ENCODE results near the gene BCAP31.
"Not testable (repeated sequence)": the region's sequence is repeated elsewhere in the genome, so short reads cannot be mapped to it uniquely, and the experiment has no call there.

BCAP31 gene

DNA sequence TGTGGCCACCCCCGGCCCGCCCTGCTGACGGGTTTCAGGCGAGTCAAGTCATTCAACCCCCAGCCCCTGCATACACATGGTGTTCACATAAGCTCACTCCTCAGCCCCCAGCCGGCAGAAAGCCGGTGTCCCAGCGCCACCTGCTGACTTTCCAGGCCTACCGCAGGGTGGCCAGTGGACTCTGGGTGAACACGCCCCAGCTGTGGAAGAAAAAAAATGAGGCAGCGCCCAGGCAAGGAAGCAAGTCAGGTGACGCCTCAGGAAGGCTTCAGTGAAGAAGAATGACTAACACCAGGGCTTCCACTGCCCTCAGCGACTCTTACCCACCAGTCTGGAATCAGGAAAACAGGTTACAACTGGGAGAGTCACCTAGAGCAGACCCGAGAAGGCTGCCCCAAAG lies 15.8 kb downstream of the BCAP31 start:
- peak; percentile 82 for DNase-seq

DNA sequence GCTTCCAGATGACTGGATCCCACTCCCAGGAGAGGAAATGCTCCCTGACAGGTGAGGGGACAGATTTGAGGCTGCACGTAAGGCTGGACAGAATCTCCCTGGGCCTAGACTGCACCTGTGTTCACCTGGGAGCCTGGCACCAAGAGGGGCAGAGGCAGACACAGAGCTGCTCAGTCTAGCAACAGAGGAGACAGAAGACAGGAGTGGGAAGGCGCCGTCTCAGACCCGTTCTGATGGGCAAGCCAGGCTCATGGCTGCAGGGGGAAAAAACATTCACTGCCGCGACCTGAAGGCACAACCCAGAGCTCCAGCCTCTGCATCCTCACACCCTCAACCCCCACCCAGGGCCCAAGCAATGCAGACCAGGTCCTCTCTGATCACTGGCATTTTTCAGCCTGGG lies 16.8 kb downstream of the BCAP31 start:
- no peak for DNase-seq

DNA sequence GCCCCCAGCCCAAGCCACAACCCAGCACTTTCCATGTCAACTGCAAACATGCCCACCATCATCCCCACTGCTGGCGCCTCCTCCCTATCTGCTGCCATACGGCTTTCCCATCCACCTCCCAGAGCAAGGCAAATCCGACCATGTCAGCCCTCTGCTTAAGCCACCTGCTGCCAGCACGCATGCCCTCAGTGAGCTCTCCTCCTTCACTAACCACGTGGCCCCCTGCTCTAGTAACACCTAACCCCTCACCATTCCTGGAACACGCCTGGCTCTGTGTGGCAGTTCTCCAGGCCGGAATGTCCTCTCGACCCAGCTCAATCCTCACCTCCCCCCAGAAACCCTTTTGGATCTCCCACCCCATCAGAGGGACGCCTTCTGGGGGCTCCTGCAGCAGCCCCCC lies 17.4 kb downstream of the BCAP31 start:
- DNase-seq: no peak

DNA sequence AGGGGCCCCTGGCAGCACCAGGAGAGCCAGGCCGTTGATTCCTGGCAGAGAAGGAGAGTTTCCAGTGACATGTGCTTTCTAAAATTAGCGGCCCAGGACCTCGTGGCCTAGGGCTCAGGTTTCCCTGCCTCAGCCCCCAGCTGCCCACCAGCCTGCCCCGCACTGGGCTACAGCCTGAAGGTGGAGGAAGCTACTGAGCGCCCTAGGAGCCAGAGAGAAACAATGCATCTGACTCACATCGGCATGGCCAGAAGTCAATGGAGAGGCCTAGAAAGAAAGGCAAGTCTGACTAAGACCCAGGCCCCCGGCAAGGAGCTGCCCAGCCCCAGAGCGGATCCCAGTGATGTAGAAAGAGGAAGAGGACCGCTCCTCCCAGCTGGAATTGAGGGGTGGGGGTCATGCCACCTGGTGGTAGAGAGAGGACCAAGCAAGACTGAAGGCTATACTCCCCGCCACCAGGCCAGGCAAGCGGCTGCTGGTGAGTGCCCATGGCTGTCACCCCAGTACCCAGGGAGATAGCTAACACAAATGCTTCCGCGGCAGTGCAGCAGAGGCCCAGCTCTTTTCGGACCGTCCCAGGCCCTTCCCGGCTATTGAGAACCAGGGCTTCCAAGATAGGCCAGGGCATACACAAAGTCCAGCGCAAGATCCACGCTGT lies 18.7 kb downstream of the BCAP31 start:
- not testable (repeated sequence) for DNase-seq

DNA sequence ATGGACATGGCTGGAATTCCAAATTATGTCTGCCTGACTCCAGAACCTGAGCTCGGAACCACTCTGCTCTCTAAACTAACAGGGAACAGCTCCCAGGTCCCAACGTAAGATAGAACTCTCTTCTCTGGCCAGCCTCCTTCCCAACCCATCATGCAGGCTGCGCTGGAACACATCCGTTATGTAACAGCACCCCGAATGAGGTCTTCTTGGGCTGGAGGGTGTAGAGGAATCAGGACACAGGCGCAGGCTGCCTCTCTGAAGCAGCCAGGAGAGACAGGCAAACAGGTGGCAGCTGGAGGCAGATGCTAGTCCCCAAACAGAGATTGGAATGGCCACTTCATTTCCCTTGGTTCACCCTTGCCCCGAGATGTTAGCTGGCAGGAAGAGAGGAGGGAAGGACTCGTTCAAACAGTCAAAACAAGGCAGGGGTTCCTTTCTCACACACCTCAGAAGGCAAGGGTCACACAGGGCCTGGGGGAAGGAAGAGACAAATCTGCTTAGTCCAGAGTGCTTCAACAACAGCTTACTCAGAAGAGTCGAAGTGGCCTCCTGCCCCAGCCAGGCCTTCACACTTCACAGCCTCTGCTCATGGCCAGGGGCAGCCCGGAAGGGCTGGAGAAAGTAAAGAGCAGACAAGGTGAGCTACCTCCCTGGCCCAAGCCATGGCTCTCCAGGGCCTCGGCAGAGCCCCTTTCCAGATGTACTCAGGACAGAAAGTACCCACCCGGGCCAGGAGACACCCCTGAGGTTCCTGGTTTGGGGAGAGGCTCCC lies 19.4 kb downstream of the BCAP31 start:
- not testable (repeated sequence) for DNase-seq

DNA sequence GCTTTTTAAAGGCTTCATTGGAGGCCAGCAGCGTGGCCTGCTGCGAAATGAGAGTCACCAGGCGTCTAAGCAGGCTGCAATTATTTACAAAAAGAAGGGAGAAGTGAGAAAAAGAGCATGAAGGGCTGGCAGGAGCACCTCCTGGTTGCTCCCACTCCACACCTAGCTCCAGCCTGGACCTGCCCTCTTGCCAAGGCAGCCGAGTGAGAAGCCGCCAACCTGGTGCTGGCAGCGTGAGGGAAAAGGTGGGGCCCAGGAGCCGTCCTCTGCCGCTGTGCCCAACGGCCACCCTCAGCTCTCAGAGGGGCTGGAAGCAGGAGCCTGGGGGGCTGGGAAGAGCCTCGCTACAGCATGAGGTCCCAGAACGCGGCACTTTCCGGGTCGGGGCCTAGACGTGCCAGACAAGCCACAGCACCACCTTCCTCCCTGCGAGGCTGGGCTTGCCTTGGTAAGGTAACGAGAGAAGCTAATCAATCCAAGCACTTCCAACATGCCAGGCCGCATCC lies 20.1 kb downstream of the BCAP31 start:
- DNase-seq: no peak

DNA sequence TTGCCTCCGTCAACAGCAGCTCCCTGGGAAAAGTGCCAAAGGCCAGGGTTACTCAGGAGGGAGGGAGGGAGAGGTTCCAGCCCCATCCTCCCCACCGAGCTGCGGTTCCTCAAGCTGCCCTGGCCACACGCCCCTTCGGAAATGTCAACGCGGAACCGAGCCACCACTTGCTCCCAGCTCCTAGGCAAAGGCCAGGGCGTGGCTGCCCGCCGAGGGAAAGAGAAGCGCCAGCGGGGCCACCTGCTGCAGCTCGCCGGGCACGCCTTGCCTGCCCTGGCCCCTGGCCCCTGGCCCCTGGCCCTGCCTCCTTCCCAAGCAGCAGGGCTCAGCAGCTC lies 21.2 kb downstream of the BCAP31 start:
- DNase-seq: peak; percentile 42

DNA sequence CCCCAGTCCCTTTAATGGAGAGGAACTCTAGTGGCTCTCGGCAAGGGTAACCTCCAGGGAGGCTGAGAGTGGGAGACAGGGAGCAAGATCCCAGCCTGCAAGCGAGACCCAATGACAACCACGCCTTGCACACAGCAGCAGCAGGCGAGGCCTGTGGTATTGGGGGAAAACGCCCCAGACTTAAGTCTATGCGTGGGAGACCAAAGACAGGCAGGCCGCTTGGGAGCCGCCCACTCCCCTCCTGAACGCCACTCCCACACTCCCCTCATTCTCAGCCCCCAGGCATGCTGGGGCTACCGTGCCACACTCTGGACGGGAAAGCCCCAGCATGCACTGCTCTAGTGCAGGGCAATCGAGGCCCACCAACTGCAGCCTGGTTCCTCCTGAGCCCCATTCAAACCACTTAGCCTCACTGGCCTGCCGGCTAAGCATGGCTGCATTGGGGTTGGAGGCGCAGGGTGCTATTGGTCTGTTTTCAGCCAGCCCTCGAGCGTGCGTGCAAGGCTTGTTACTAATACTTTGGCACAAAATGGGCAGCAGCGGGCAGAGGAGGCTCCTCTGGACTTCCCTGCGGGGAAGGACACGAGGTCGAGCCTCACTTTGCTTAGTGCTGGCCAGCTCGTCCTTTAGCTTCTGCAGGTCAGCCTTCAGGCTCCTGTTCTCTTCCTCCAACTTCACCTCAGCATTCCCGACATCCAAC lies 21.7 kb downstream of the BCAP31 start:
- no peak for DNase-seq

DNA sequence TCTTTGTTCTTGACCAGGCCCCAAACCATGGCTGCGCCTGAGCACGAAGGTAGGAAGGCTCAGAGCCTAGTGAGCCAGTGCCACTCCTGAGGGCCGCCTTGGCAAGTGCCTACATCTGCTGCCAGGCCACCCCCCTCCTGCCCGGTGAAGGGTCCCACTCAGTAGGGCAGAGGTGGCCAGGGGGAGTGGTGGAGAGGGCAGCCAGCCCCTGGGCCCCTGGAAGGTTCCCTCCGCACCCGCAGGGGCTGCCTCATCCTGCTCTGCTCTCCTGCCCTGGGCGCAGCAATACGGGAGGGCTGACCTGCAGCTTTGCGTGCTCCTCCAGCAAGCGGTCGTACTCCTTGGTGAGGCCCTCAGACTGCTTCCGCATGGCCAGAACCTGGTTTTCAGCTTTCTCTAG lies 22.5 kb downstream of the BCAP31 start:
- no peak for DNase-seq

DNA sequence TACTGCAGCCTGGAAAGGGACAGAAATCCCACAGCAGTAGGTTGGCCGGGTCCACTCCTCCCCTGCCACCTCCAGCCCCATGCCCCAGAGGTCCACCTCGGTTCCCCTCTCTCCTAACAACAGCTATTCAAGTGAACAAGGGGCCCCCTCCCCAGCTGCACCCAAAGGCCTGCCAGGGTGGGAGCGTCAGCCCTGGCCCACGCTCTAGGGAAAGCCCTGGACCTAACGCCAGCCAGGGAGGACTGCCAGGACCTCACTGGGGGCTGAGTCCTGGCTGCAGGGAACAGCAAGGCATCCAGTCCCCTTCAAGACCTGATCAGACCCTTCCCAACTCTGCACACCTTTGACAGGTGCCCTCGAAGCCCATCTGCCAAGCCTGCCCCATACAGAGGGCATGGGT lies 23.2 kb downstream of the BCAP31 start:
- DNase-seq: no peak

DNA sequence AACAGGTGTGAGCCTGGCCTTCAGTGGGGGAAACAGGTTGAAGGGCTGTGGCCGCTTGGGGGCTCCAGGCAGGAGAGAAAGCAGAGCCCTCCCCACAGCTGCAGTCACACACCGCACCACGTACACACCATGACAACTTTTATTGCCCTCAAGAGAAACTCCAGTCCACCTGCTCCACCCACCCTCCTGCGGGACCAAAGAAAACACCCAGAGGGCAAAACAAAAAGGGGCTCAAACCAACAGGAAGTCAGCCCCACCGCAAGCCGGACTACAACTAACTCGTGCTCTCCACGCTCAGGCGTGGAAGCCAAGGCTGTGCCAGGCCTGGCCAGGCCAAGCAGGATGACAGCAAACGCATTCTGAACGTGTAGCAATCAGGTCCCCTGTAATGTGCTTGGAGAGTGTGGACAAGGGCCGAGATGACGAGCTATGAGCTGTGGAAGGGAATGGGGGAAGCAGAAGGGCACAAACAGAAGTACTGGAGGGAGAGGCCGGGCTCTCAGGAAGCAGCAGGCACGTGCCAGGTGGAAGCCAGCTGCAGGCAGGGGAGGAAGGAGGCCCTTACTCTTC lies 23.7 kb downstream of the BCAP31 start:
- DNase-seq: no peak

DNA sequence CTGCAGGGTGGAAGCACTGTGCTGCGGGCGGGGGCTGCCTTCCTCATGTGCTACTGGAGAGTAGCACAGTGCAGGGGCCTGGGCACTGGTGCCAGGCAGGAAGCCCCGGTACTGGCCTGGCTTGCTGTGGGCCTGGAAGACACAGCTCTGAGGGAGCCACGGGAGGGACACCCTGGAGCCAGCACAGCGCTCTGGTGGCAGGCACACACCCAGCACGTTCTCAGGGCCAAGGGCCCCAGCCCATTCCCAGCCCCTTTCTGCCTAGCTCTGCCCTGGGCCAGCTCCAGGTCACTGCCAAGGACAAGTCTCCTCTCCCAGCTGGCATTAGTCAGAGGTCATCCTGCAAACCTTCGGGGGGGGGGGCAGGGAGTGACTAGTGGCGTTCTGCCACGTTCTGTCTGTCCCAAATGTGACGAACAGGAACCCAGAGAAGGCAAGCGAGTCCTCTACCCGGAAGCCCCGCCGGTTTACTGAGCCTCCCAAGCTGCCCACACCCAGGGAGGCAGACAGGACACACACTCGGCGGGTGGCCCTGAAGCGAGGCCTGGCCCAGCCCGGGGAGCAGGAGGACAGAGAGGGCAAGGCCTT lies 24.3 kb downstream of the BCAP31 start:
- not testable (repeated sequence) for DNase-seq

DNA sequence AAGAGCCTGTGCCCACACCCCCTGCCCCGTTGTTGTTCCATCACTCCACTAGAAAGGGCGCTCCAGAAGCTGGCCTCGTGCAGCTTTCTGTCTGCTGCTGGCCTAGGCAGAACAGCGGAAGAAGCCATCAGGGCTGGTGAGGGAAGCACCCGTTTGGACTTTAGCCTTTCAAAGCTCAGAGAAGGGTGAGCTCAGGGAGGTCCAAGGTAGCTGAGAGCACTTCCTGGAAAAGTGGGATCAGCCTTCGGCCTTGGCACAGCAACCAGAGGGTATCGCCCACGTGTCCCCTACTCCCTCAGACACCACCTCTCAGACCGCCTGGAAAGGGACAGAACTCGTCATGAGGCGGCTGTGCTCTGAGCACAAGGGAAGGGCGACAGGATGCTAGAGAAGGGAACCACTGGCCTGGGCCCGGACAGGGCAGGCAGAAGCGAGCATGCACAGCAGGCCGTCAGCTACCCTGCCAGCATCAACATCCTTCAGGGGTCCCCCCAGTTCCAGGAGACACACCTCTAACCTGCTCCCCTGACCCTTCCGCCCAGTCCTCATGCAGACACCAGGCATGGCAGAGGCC lies 24.9 kb downstream of the BCAP31 start:
- not testable (repeated sequence) for DNase-seq

DNA sequence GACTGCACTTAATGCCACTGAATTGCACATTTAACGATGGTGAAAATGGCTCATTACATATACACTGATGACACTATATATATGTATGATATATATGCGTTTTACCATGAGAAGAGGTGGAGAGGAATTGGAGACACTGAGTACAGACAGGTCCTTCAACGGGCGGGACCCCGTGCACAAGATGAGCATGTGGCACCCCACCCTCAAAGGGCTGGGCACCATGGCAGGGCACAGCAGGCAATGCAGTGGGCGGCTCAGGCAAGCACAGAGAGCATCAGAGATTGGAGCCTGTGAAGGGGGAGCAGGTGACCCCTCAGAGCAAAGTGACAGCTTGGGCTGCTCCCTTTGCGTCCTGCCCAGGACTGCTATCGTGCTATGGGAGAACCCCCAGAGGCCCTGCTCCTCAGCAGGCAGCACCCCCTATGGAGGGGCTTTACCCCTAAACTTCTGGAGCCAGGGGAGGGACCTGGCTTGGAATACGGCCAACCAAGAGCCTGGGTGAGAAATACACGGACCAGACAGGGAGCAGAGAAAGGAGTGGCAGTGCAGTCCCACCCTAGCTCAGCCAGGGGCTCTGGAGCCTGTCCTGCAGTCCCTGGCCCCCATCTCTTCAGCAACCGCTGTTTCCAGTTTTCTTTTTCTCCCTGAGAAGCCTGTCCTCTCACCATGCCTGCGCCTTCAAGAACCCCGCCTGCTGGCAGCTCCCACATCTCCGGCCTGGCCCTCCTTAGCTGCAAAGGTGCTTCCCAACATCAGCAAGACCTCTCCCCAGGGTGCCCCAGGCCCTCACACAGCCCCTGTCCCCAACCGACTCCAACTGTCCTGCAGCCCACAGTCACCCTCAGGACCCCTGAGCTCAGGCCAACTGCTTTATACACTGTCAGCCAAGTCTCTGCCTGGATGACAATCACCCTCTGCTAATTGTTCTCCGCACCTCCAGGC lies 26.0 kb downstream of the BCAP31 start:
- DNase-seq: no peak

DNA sequence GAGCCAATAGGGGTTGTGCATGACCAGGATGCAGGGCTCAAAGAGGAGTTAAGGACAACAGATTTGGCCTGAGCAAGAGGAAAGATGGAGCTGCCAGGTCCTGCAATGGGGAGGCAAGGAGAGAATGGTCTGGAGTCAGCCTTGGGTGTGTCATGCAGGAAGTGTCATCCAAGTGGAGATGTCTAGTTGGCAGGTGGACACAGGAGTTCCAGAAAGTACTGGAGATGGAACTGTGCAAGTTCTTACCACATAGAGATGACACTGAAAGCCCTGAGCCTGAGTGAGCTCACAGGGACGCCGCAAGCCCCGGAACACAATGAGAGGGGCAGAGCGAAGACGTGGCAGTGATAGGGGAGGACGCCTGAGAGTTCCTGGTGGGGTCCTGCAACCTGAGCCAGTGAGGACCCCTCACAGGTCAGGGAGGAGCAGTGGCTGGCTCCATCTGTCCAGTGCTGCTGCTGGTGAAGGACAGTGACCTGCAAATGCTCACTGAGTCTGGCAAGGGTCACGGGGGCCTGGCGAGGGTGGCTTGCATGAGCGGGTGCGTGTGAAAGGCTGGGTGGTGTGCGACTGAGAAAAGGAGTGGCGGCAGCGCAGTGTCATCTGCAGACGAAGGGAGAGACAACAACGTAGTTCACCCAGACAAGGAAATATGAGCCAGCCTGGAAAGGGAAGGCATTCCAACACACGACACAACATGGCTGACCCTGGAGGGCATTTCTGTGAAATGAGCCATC lies 27.0 kb downstream of the BCAP31 start:
- DNase-seq: not testable (repeated sequence)

DNA sequence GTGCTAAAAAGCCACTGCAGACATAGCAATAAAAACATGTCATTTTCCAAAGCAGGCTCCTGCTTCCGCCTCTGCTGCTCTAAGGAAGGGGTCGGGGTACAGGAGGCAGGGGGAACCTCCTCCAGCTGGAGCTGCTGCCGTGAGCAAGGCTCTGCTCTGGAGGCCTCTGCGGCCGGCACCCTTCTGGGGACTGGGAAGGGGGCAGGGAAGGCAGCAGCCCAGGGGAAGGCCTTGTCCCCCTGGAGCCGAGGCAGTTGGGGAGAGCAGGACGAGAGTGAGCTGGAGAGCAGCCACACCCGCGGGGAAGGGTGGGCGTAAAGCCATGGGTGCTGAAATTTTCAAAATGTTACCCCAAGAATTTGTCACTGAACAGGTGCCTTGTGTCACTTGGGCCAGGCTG lies 27.6 kb downstream of the BCAP31 start:
- DNase-seq: not testable (repeated sequence)

DNA sequence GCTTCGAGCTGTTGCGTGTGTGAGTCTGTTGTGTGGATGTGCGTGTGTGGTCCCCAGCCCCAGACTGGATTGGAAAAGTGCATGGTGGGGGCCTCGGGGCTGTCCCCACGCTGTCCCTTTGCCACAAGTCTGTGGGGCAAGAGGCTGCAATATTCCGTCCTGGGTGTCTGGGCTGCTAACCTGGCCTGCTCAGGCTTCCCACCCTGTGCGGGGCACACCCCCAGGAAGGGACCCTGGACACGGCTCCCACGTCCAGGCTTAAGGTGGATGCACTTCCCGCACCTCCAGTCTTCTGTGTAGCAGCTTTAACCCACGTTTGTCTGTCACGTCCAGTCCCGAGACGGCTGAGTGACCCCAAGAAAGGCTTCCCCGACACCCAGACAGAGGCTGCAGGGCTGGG lies 28.1 kb downstream of the BCAP31 start:
- no peak for DNase-seq

DNA sequence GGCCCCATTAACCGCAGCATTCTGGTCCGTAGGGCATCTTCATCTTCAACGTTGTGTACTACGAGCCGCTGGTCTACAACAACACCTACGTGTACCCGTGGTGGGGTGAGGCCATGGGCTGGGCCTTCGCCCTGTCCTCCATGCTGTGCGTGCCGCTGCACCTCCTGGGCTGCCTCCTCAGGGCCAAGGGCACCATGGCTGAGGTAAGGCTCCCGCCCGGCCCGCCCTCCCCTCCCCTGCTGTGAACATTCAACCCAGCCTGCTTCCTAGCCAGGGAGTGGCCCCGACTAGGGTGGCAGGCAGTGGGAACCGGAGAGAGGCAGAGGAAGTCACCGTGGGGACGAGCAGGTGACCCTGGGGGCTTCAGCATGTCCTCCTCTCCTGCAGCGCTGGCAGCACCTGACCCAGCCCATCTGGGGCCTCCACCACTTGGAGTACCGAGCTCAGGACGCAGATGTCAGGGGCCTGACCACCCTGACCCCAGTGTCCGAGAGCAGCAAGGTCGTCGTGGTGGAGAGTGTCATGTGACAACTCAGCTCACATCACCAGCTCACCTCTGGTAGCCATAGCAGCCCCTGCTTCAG lies 29.4 kb downstream of the BCAP31 start:
- no peak for DNase-seq

DNA sequence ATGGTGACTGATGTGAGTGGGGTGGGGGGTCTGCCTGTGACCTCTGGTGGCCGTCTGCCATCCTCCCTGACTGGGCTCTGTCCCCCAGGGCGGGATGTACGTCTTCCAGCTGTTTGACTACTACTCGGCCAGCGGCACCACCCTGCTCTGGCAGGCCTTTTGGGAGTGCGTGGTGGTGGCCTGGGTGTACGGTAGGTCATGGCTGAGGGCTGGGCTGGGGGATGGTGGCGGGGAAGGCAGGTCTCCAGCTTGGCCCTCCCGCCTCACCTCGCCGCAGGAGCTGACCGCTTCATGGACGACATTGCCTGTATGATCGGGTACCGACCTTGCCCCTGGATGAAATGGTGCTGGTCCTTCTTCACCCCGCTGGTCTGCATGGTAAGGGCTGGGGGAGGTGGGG lies 29.9 kb downstream of the BCAP31 start:
- DNase-seq: not testable (repeated sequence)

Data from femur (tissue), 1 donor.